ENCODE measurements around the gene CA10.

DNA sequence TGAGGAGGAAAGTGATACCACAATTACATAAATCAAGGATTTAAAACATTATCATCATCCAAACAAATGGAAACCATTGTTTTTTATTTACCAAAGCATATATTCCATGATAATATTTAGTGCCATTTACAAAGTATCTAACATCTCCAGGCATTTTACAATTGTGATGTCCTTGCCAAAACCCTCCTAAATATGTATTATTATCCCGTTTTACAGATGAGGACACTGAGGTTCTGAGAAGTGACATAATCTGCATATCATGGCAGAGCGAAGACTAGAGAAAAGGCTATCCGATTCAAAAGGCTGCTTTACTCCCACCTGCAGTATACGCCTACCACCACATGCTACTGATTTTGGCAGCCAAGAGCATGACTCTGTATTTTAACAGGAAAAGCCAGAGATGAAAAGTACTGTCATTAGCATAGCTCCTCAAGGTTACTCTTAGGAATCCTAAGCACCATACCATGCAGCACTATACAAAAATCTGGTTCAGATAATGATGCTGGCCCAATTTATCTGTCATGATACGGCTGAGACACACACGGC lies 301.4 kb downstream of the CA10 start:
- TF ChIP-seq, protein P1, sequence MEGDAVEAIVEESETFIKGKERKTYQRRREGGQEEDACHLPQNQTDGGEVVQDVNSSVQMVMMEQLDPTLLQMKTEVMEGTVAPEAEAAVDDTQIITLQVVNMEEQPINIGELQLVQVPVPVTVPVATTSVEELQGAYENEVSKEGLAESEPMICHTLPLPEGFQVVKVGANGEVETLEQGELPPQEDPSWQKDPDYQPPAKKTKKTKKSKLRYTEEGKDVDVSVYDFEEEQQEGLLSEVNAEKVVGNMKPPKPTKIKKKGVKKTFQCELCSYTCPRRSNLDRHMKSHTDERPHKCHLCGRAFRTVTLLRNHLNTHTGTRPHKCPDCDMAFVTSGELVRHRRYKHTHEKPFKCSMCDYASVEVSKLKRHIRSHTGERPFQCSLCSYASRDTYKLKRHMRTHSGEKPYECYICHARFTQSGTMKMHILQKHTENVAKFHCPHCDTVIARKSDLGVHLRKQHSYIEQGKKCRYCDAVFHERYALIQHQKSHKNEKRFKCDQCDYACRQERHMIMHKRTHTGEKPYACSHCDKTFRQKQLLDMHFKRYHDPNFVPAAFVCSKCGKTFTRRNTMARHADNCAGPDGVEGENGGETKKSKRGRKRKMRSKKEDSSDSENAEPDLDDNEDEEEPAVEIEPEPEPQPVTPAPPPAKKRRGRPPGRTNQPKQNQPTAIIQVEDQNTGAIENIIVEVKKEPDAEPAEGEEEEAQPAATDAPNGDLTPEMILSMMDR (IDR thresholded peaks at IDR 0.05; ENCODE audit: insufficient read depth, low read length, poor library complexity, severe bottlenecking): no peak
- no peak for TF ChIP-seq EZH2phosphoT487 (conservative IDR thresholded peaks at IDR 0.05; ENCODE audit: low read length)

Measured in SU-DHL-6 (cell line).